ENCODE data around the gene ROBO4.

ROBO4 gene

GRCh38 chr11:124842305-124842704, 55.4 kb downstream of the ROBO4 start:
- TF ChIP-seq EGR1 (IDR thresholded peaks at IDR 0.05) = no peak
- TF ChIP-seq FOXM1 (IDR thresholded peaks at IDR 0.05; ENCODE audit: borderline replicate concordance, low read depth) = no peak
- TF ChIP-seq USF1 (IDR thresholded peaks at IDR 0.05) = no peak
- no peak for TF ChIP-seq ZBTB7A (IDR thresholded peaks at IDR 0.05; ENCODE audit: low read depth)
- no peak for TF ChIP-seq REST (IDR thresholded peaks at IDR 0.05; ENCODE audit: low read depth)
- TF ChIP-seq NFIC (IDR thresholded peaks at IDR 0.05) = no peak
- no peak for TF ChIP-seq CREB1 (IDR thresholded peaks at IDR 0.05; ENCODE audit: low read depth)

- no peak for TF ChIP-seq REST (IDR thresholded peaks at IDR 0.05; ENCODE audit: low read depth)
These were observed 55.8 kb downstream of the ROBO4 start for GRCh38 chr11:124841840-124842239.

GRCh38 chr11:124841201-124841600, 56.5 kb downstream of the ROBO4 start:
- TF ChIP-seq REST (IDR thresholded peaks at IDR 0.05; ENCODE audit: low read depth) (no peak), EGR1 (IDR thresholded peaks at IDR 0.05) (no peak), CREB1 (IDR thresholded peaks at IDR 0.05; ENCODE audit: low read depth) (no peak), YY1 (IDR thresholded peaks at IDR 0.05; ENCODE audit: low read depth) (no peak), MAX (IDR thresholded peaks at IDR 0.05) (no peak), FOXM1 (IDR thresholded peaks at IDR 0.05; ENCODE audit: borderline replicate concordance, low read depth) (no peak), USF1 (IDR thresholded peaks at IDR 0.05) (no peak), NFIC (IDR thresholded peaks at IDR 0.05) (no peak), CEBPB (IDR thresholded peaks at IDR 0.05) (no peak)

GRCh38 chr11:124840666-124841065, 57.0 kb downstream of the ROBO4 start:
- TF ChIP-seq RAD21 (IDR thresholded peaks at IDR 0.05; ENCODE audit: low read depth) (no peak), FOXM1 (IDR thresholded peaks at IDR 0.05; ENCODE audit: borderline replicate concordance, low read depth) (no peak), ZBTB7A (IDR thresholded peaks at IDR 0.05; ENCODE audit: low read depth) (no peak)

- TF ChIP-seq REST (IDR thresholded peaks at IDR 0.05; ENCODE audit: low read depth) = no peak
- TF ChIP-seq YY1 (IDR thresholded peaks at IDR 0.05; ENCODE audit: low read depth) = no peak
- TF ChIP-seq EP300 (IDR thresholded peaks at IDR 0.05; ENCODE audit: borderline replicate concordance) = no peak
- TF ChIP-seq MAX (IDR thresholded peaks at IDR 0.05) = no peak
- TF ChIP-seq NFIC (IDR thresholded peaks at IDR 0.05) = no peak
- TF ChIP-seq FOXM1 (IDR thresholded peaks at IDR 0.05; ENCODE audit: borderline replicate concordance, low read depth) = no peak
- no peak for TF ChIP-seq CREB1 (IDR thresholded peaks at IDR 0.05; ENCODE audit: low read depth)
- TF ChIP-seq USF1 (IDR thresholded peaks at IDR 0.05) = no peak
- TF ChIP-seq CEBPB (IDR thresholded peaks at IDR 0.05) = no peak
These were observed 57.6 kb downstream of the ROBO4 start for GRCh38 chr11:124839972-124840621.

Data from Ishikawa (cell line).